K562 (cell line): Measurements from ENCODE around the gene CDK1. TPM values are rescaled to one million over a fixed set of nuclear protein-coding genes. Genes with fewer than 3 reads are reported as not detected.

Source experiments
- ATAC-seq: fragments of 200-7000 bp; cut with Tn5 transposase; 3 replicates; pipeline ENCODE4 v1.9.1; 2020; ENCODE audit warnings: moderate library complexity
- BruUV-seq: library from RNA; stranded (reverse); fragments of 400-500 nt; replicated peaks from 2 replicates; lab custom pipeline; 2021; lab: Mats Ljungman, UMichigan
- CTCF ChIA-PET: fragments of 300-600 bp; formaldehyde crosslinking; extraction: SDS; loops from one replicate; lab custom pipeline; 2021; ENCODE audit warnings: low intra/inter-chr PET ratio; lab: Yijun Ruan, JAX
- POLR2A ChIA-PET: fragments of 300-600, 350-650 bp; sonication (Branson Sonifier 250); formaldehyde crosslinking; extraction: SDS; loops from one replicate; lab custom pipeline; 2021; ENCODE audit warnings: antibody characterized with exemption, inconsistent platforms; lab: Yijun Ruan, JAX
- DNase-seq, 4 experiments: peaks; one replicate each; pipeline versions ENCODE4 v3.0.0 to v3.0.0-alpha.2; 2011 to 2018; ENCODE audit warnings: low spot score in 3 of 4, mixed read lengths in 3 of 4; ENCODE audit errors: extremely low read depth in 1 of 4
- FAIRE-seq: peaks from 2 replicates; lab custom pipeline; 2011; peaks lifted over from hg19 to GRCh38; lab: Jason Lieb, UNC
- H2AFZ ChIP-seq: 2 replicates; pipeline ENCODE4 v1.6.0; 2011; ENCODE audit warnings: low read depth, low read length, control low read depth, inconsistent platforms
- H3K27ac ChIP-seq: fragments of 200-600 bp; 3 replicates; pipeline ENCODE4 v1.8.0; 2011; ENCODE audit warnings: low read depth, mild to moderate bottlenecking, control low read depth, inconsistent platforms, low read length, moderate library complexity, mixed read lengths; ENCODE audit errors: extremely low read depth
- H3K27me3 ChIP-seq, 2 experiments: fragments of 300-600 bp in 1 of 2; 2 replicates in 1 of 2; 3 replicates in 1 of 2; pipeline versions ENCODE4 v1.6.0 to v1.8.0; 2011; ENCODE audit warnings: inconsistent platforms in 2 of 2, low read length in 2 of 2, mild to moderate bottlenecking in 1 of 2, mixed read lengths in 1 of 2, moderate library complexity in 1 of 2; ENCODE audit not compliant: control insufficient read depth in 2 of 2, insufficient read depth in 2 of 2
- H3K36me3 ChIP-seq: fragments of 300-600 bp; 3 replicates; pipeline ENCODE4 v1.8.0; 2011; ENCODE audit warnings: mild to moderate bottlenecking, low read length, inconsistent platforms; ENCODE audit not compliant: control insufficient read depth, insufficient read depth
- H3K4me1 ChIP-seq, 2 experiments: fragments of 200-600 bp in 1 of 2; replicated peaks in 1 of 2; 2 replicates in 1 of 2; 3 replicates in 1 of 2; pipeline versions ENCODE4 v1.5.1 to v1.8.0; 2011; ENCODE audit warnings: inconsistent platforms in 2 of 2, low read length in 2 of 2, mild to moderate bottlenecking in 1 of 2, mixed read lengths in 1 of 2, moderate library complexity in 1 of 2; ENCODE audit not compliant: control insufficient read depth in 2 of 2, insufficient read depth in 2 of 2
- H3K4me2 ChIP-seq: 2 replicates; pipeline ENCODE4 v1.6.1; 2011; ENCODE audit warnings: low read length, control low read depth, inconsistent platforms, mixed read lengths; ENCODE audit not compliant: insufficient read depth
- H3K4me3 ChIP-seq: fragments of 200-600 bp; sonication (generic), shearing (Covaris generic); 2 replicates; pipeline ENCODE4 v1.5.1; 2016; ENCODE audit warnings: control low read depth, inconsistent platforms
- H3K79me2 ChIP-seq: fragments of 200-600 bp; 3 replicates; pipeline ENCODE4 v1.8.0; 2011; ENCODE audit warnings: low read length, inconsistent platforms; ENCODE audit not compliant: control insufficient read depth, insufficient read depth
- H3K9ac ChIP-seq, 2 experiments: 2 replicates each; pipeline versions ENCODE4 v1.6.0 to v1.6.1; 2011; ENCODE audit warnings: low read depth in 2 of 2, low read length in 2 of 2, control low read depth in 1 of 2, inconsistent platforms in 1 of 2, mild to moderate bottlenecking in 1 of 2, mixed read lengths in 1 of 2; ENCODE audit not compliant: insufficient read depth in 1 of 2
- H3K9me1 ChIP-seq: one replicate; pipeline ENCODE4 v1.6.0; 2011; ENCODE audit warnings: inconsistent platforms, mild to moderate bottlenecking, low read length, moderate library complexity; ENCODE audit not compliant: control insufficient read depth, insufficient read depth
- H3K9me3 ChIP-seq: replicated peaks from 2 replicates; pipeline ENCODE4 v1.5.1; 2011; ENCODE audit warnings: low read depth, low read length, inconsistent platforms; ENCODE audit not compliant: control insufficient read depth, insufficient read depth
- H4K20me1 ChIP-seq: replicated peaks from 2 replicates; pipeline ENCODE4 v1.6.1; 2011; ENCODE audit warnings: low read length, inconsistent platforms, mixed read lengths; ENCODE audit not compliant: control insufficient read depth, insufficient read depth
- MEF2A ChIP-seq: IDR thresholded peaks from 2 replicates; pipeline ENCODE4 v1.6.1; 2011; ENCODE audit warnings: low read depth, mild to moderate bottlenecking, low read length, moderate library complexity; ENCODE audit not compliant: control insufficient read depth
- WGBS: fragments of 100-300 bp; shearing (Covaris generic); methylation state at CpG from one replicate; pipeline ENCODE4 v1.1.6; 2016; ENCODE audit warnings: low coverage, mixed read lengths; ENCODE audit not compliant: insufficient coverage; ENCODE audit errors: missing lambda C conversion rate; 5-methylcytosine and 5-hydroxymethylcytosine counted together
- in situ Hi-C: fragments of 300-500 bp; cut with MboI; formaldehyde crosslinking; loops from 4 replicates; pipeline ENCODE4 v1.15.0; 2018; ENCODE audit warnings: inconsistent platforms, mixed read lengths
- intact Hi-C: fragments of 100-400 bp; cut with micrococcal nuclease; formaldehyde crosslinking; loops from 2 replicates; pipeline ENCODE4 v1.14.2; 2022
- polyA plus RNA-seq, 8 experiments: library from polyadenylated mRNA; depleted of rRNA in 4 of 8; stranded (reverse) in 5 of 8; unstranded in 3 of 8; fragments of >200 nt; fragmentation: Nextera tagmentation in 2 of 8; fragmentation: Illumina TruSeq in 1 of 8; extraction: Ambion mirVana in 2 of 8; extraction: Trizol in 1 of 8; gene quantifications; 2 replicates each; pipeline versions ENCODE4 v1.2.1 to v1.2.3, GENCODE V29; 2011 to 2014; ENCODE audit warnings: inconsistent platforms in 1 of 8, missing spikeins in 1 of 8
- total RNA-seq, 7 experiments: library from RNA; depleted of rRNA in 6 of 7; stranded (reverse); fragments of >200 nt in 6 of 7; fragmentation: Illumina TruSeq in 2 of 7; extraction: Trizol in 2 of 7; gene quantifications; 2 replicates each; pipeline versions ENCODE4 v1.2.1 to v1.2.3, GENCODE V29; 2011 to 2021; ENCODE audit warnings: low replicate concordance in 1 of 7
- TF ChIP-seq, protein P1 (sequence below): fragments of 250-450 bp; sonication (Bioruptor Pico); IDR thresholded peaks from 2 replicates; pipeline ENCODE4 v1.4.0; 2020
- TF ChIP-seq, protein P2 (sequence below): fragments of 150-350 bp; IDR thresholded peaks from 2 replicates; pipeline ENCODE4 v1.6.1; 2014; ENCODE audit warnings: low read depth, mild to moderate bottlenecking, low read length, borderline replicate concordance

The CDK1 gene
- total and polyA plus RNA-seq, 9 of the 15 experiments (the other 6 are each of a cell fraction or from before 2014, with no cell fraction given) = 156 to 685 (median 236) TPM

DNA sequence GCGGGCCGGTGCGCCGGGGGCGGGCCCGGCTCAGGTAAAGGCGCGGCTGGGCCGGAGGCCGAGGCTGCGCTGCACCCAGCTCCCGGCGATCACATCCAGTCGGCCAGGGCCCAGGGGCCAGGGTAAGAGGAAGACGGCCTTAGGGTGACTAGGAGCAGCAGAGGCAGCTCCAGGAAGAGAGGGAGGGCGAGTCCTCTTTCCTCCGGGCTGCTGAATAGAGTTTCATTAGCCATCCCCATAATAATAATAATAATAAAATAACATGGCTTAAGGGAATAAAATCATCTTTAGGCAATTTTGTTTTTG lies 44.8 kb upstream of the CDK1 start:
- TF ChIP-seq, protein P1, sequence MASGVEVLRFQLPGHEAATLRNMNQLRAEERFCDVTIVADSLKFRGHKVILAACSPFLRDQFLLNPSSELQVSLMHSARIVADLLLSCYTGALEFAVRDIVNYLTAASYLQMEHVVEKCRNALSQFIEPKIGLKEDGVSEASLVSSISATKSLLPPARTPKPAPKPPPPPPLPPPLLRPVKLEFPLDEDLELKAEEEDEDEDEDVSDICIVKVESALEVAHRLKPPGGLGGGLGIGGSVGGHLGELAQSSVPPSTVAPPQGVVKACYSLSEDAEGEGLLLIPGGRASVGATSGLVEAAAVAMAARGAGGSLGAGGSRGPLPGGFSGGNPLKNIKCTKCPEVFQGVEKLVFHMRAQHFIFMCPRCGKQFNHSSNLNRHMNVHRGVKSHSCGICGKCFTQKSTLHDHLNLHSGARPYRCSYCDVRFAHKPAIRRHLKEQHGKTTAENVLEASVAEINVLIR = no peak
- TF ChIP-seq, protein P2, sequence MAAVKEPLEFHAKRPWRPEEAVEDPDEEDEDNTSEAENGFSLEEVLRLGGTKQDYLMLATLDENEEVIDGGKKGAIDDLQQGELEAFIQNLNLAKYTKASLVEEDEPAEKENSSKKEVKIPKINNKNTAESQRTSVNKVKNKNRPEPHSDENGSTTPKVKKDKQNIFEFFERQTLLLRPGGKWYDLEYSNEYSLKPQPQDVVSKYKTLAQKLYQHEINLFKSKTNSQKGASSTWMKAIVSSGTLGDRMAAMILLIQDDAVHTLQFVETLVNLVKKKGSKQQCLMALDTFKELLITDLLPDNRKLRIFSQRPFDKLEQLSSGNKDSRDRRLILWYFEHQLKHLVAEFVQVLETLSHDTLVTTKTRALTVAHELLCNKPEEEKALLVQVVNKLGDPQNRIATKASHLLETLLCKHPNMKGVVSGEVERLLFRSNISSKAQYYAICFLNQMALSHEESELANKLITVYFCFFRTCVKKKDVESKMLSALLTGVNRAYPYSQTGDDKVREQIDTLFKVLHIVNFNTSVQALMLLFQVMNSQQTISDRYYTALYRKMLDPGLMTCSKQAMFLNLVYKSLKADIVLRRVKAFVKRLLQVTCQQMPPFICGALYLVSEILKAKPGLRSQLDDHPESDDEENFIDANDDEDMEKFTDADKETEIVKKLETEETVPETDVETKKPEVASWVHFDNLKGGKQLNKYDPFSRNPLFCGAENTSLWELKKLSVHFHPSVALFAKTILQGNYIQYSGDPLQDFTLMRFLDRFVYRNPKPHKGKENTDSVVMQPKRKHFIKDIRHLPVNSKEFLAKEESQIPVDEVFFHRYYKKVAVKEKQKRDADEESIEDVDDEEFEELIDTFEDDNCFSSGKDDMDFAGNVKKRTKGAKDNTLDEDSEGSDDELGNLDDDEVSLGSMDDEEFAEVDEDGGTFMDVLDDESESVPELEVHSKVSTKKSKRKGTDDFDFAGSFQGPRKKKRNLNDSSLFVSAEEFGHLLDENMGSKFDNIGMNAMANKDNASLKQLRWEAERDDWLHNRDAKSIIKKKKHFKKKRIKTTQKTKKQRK = no peak
- no peak for TF ChIP-seq MEF2A
- Histone ChIP-seq H3K9me3 (no peaks in the 10 kb centered on the region), H3K9me1 (no peaks in the 10 kb centered on the region), H3K4me3 (no peak overlapping the region), H3K27ac (no peak overlapping the region), H3K4me1 (peaks cover 0 to 9% of the 10 kb centered on the region in 2 experiments; a peak in 1 of 5 replicates), H2AFZ (no peak overlapping the region), H3K36me3 (no peaks in the 10 kb centered on the region), H4K20me1 (no peaks in the 10 kb centered on the region), H3K9ac (no peak overlapping the region), H3K27me3 (peaks cover 26 to 31% of the 10 kb centered on the region in 2 experiments; a peak in 4 of 5 replicates), H3K79me2 (no peaks in the 10 kb centered on the region), H3K4me2 (no peak overlapping the region)
- FAIRE-seq (no peak), DNase-seq (peak in 3 of 4 experiments; percentile 17 to 27 (median 20)), ATAC-seq (no peak)
- POLR2A ChIA-PET = no interaction called here
- intact Hi-C loops (no loop called here), in situ Hi-C loops (no loop called here)
- BruUV-seq = no TSS peak
- WGBS = 6% methylated on average over 16 of the region's 17 CpGs
- CTCF ChIA-PET = no interaction called here
